Measurements from ENCODE around the gene FIP1L1. TPM values are rescaled to one million over a fixed set of nuclear protein-coding genes. Genes with fewer than 3 reads are reported as not detected.

The FIP1L1 gene
- total RNA-seq, 1 experiment from 2014 or later: 95.0 TPM

DNA sequence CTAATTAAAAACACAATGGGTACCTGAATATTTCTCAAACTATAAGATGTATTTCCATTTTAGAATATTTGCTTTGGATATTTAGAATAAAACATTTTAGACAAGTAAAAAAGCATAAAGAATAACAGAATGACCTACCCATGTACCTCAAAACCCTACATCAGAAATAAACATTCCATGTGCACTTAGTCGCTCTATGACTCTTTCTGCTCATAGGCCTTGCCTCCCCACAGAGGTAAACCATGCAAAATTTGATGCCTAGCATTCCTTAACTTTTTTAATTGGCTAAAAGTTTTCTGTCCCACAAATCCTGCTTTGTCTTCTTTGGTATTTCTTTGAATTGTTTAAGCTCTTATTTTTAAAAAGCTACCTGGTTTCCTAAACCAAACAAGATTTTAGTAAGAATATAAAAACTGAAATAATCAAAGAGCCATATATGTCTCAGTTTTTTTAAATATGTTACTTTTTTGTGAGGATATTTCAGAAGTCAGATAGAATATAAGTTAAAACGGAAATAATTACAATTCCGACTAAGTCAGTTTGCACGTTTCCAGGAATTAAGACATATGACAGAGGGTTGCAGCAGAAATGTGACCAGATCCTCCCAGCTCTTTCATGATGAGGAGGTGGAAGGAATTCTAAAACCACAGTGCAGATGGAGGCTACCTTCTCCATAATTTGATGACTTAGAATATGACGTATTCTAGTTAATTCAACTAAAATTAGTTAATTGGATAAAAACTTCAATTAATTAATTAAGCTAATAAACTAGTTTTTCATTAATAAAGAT lies 102.5 kb downstream of the FIP1L1 start:
- no peaks in the 10 kb centered on the region for H3K79me2 ChIP-seq (ENCODE audit: low read length)
- H3K9me3 ChIP-seq (ENCODE audit: low read length): no peaks in the 10 kb centered on the region
- no peak overlapping the region for H3K4me2 ChIP-seq (ENCODE audit: low read depth, low read length, poor library complexity, severe bottlenecking)
- no peak overlapping the region for H3K27ac ChIP-seq (ENCODE audit: low read length)
- no peak overlapping the region for H3K4me3 ChIP-seq (ENCODE audit: low read length)
- no peak overlapping the region for H2AFZ ChIP-seq (ENCODE audit: low read length)
- H3K4me1 ChIP-seq (ENCODE audit: low read length): no peaks in the 10 kb centered on the region
- DNase-seq: no peak
- no peaks in the 10 kb centered on the region for H3K9me2 ChIP-seq (replicated peaks; ENCODE audit: insufficient read depth, low read length)
- no peaks in the 10 kb centered on the region for H3K36me3 ChIP-seq (ENCODE audit: insufficient read depth, low read length)
- no peaks in the 10 kb centered on the region for H3K27me3 ChIP-seq (ENCODE audit: low read length)
- H4K20me1 ChIP-seq (ENCODE audit: insufficient read depth, low read depth, low read length): no peaks in the 10 kb centered on the region
- H3K9ac ChIP-seq (ENCODE audit: low read length): no peak overlapping the region

DNA sequence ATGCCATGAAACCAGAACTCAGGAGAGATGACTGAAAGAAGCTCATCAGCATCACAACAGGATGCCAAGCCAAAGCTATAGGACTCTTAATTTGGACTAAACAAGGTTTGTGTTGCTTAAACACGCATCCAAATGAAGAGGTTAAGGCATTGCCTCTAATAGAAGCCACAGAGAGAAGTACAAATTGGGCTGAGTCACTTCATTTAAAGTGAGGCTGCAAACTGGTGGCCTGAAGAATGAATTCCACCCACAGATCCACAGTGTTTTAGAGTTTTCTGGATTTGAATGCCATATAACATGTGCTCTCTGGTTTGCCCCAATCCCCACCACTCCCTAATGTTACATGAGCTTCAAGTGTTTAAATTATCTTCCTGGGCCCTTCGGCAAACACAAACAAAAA lies 103.5 kb downstream of the FIP1L1 start:
- Histone ChIP-seq H3K4me1 (ENCODE audit: low read length) (no peaks in the 10 kb centered on the region), H3K9me2 (replicated peaks; ENCODE audit: insufficient read depth, low read length) (no peaks in the 10 kb centered on the region), H3K27me3 (ENCODE audit: low read length) (no peaks in the 10 kb centered on the region), H3K79me2 (ENCODE audit: low read length) (no peaks in the 10 kb centered on the region), H3K9ac (ENCODE audit: low read length) (no peak overlapping the region), H3K9me3 (ENCODE audit: low read length) (no peaks in the 10 kb centered on the region), H3K4me3 (ENCODE audit: low read length) (no peak overlapping the region), H3K27ac (ENCODE audit: low read length) (no peak overlapping the region), H4K20me1 (ENCODE audit: insufficient read depth, low read depth, low read length) (no peaks in the 10 kb centered on the region), H3K36me3 (ENCODE audit: insufficient read depth, low read length) (no peaks in the 10 kb centered on the region), H3K4me2 (ENCODE audit: low read depth, low read length, poor library complexity, severe bottlenecking) (no peak overlapping the region), H2AFZ (ENCODE audit: low read length) (no peak overlapping the region)
- DNase-seq: no peak

DNA sequence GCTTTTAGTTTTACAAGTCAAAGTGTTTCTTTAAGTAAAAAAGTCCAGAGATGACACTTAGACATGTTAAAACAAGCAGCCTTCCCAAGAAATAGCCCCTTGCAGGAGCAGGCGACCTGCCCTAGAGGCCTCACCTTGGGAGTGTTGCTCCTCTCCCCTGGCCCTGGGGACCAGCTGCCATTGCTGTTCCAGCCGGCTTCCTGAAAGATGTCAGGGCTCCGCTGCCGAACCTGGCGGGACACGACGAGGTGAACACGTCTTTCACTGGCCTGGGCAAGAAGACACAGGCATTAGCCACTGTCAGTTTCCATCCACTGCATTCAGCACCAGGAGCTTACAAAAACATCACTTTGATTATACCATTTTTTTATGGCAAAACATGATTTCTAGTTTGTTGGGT lies 104.1 kb downstream of the FIP1L1 start:
- H3K27me3 ChIP-seq (ENCODE audit: low read length): no peaks in the 10 kb centered on the region
- H3K4me3 ChIP-seq (ENCODE audit: low read length): no peak overlapping the region
- no peaks in the 10 kb centered on the region for H3K36me3 ChIP-seq (ENCODE audit: insufficient read depth, low read length)
- H2AFZ ChIP-seq (ENCODE audit: low read length): no peak overlapping the region
- H3K9me2 ChIP-seq (replicated peaks; ENCODE audit: insufficient read depth, low read length): no peaks in the 10 kb centered on the region
- no peak for DNase-seq
- H3K79me2 ChIP-seq (ENCODE audit: low read length): no peaks in the 10 kb centered on the region
- H3K9ac ChIP-seq (ENCODE audit: low read length): no peak overlapping the region
- no peaks in the 10 kb centered on the region for H3K9me3 ChIP-seq (ENCODE audit: low read length)
- H3K27ac ChIP-seq (ENCODE audit: low read length): no peak overlapping the region
- H3K4me1 ChIP-seq (ENCODE audit: low read length): no peaks in the 10 kb centered on the region
- no peaks in the 10 kb centered on the region for H4K20me1 ChIP-seq (ENCODE audit: insufficient read depth, low read depth, low read length)
- no peak overlapping the region for H3K4me2 ChIP-seq (ENCODE audit: low read depth, low read length, poor library complexity, severe bottlenecking)

DNA sequence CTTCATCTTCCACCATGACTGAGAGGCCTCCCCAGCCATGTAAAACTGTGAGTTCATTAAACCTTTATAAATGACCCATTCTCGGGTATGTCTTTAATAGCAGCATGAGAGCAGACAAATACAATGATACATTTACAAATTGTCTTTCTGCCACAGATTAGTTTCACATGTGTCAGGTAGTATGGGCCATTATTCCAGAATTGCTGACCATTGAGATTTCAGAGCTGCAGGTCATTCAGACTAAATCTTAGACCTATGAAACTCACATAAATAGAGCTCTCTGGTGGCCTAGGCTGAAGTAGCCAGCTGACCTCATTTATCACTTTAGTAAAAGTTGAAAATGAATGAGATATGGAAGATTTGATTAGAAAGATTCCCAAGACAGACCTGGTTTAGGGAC lies 105.8 kb downstream of the FIP1L1 start:
- H3K4me1 ChIP-seq (ENCODE audit: low read length): no peaks in the 10 kb centered on the region
- no peaks in the 10 kb centered on the region for H3K9me3 ChIP-seq (ENCODE audit: low read length)
- no peaks in the 10 kb centered on the region for H3K27me3 ChIP-seq (ENCODE audit: low read length)

DNA sequence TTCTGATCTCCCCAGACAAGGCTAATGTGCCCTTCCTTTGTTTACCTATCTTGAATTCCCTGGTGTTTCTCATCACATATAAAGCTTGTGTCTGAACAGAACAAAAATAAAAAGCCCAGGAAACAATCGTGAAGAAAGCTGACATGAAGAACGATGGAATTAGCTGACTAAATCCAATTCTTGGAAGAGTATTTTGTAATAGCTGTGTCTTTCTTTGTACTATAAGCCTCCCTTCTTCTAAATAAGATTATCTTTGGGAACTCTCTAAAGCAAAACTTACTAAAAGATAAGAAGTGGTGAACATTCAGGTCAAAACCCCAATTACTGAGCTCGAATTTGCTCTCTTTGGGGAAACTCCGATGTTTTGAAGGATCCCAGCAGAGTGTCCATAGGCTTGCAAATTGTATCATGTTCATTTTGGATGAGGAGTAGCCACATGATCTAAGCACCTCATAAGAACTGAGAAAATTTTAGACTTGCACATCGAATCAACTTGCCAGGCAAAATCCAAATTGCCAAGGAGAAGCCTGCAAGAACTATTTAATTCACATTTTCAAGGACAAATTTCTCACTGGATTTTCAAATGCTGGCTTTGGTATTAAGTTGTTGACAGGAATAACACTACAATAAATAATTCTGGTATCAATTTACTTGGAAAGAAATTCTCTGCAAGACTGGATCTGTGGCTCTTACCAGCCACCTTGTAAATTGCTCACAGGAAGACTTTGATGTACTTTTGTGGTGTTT lies 107.6 kb downstream of the FIP1L1 start:
- H3K27ac ChIP-seq (ENCODE audit: low read length): no peak overlapping the region
- no peak overlapping the region for H2AFZ ChIP-seq (ENCODE audit: low read length)
- no peaks in the 10 kb centered on the region for H3K4me1 ChIP-seq (ENCODE audit: low read length)
- H3K36me3 ChIP-seq (ENCODE audit: insufficient read depth, low read length): no peaks in the 10 kb centered on the region
- H3K4me3 ChIP-seq (ENCODE audit: low read length): no peak overlapping the region
- H4K20me1 ChIP-seq (ENCODE audit: insufficient read depth, low read depth, low read length): no peaks in the 10 kb centered on the region
- no peaks in the 10 kb centered on the region for H3K9me3 ChIP-seq (ENCODE audit: low read length)
- H3K9me2 ChIP-seq (replicated peaks; ENCODE audit: insufficient read depth, low read length): no peaks in the 10 kb centered on the region
- no peak overlapping the region for H3K9ac ChIP-seq (ENCODE audit: low read length)
- no peak overlapping the region for H3K4me2 ChIP-seq (ENCODE audit: low read depth, low read length, poor library complexity, severe bottlenecking)
- no peak for DNase-seq
- no peaks in the 10 kb centered on the region for H3K27me3 ChIP-seq (ENCODE audit: low read length)
- H3K79me2 ChIP-seq (ENCODE audit: low read length): no peaks in the 10 kb centered on the region

More for the DNA sequence above, 105.8 kb downstream of the FIP1L1 start:
- Histone ChIP-seq H3K9me2 (replicated peaks; ENCODE audit: insufficient read depth, low read length) (no peaks in the 10 kb centered on the region), H4K20me1 (ENCODE audit: insufficient read depth, low read depth, low read length) (no peaks in the 10 kb centered on the region), H3K79me2 (ENCODE audit: low read length) (no peaks in the 10 kb centered on the region), H3K4me3 (ENCODE audit: low read length) (no peak overlapping the region), H3K9ac (ENCODE audit: low read length) (no peak overlapping the region), H3K36me3 (ENCODE audit: insufficient read depth, low read length) (no peaks in the 10 kb centered on the region), H2AFZ (ENCODE audit: low read length) (no peak overlapping the region), H3K4me2 (ENCODE audit: low read depth, low read length, poor library complexity, severe bottlenecking) (no peak overlapping the region), H3K27ac (ENCODE audit: low read length) (no peak overlapping the region)
- no peak for DNase-seq

DNA sequence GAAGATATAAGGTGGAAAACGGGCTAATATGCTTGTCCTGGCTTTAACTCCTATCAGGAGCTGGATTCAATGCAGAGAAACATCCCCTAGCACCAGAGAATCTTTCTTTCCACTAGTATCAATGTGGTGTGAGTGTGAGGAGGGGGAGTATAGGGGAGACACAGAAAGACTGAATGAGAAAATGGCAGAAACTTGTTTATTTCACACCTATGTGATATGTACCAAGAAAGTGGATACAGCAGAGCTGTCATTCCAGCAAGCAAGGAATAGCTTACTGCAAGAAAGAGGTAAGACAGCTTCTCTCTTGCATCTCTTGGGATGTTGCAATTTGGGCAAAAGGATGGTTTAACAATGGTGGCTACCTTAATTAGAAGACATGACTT lies 108.2 kb downstream of the FIP1L1 start:
- H4K20me1 ChIP-seq (ENCODE audit: insufficient read depth, low read depth, low read length): no peaks in the 10 kb centered on the region
- H3K4me3 ChIP-seq (ENCODE audit: low read length): no peak overlapping the region
- no peaks in the 10 kb centered on the region for H3K9me2 ChIP-seq (replicated peaks; ENCODE audit: insufficient read depth, low read length)
- H3K79me2 ChIP-seq (ENCODE audit: low read length): no peaks in the 10 kb centered on the region
- H3K4me1 ChIP-seq (ENCODE audit: low read length): no peaks in the 10 kb centered on the region
- H3K27me3 ChIP-seq (ENCODE audit: low read length): no peaks in the 10 kb centered on the region
- H3K9me3 ChIP-seq (ENCODE audit: low read length): no peaks in the 10 kb centered on the region
- H3K4me2 ChIP-seq (ENCODE audit: low read depth, low read length, poor library complexity, severe bottlenecking): no peak overlapping the region
- H3K36me3 ChIP-seq (ENCODE audit: insufficient read depth, low read length): no peaks in the 10 kb centered on the region
- no peak overlapping the region for H3K9ac ChIP-seq (ENCODE audit: low read length)
- H2AFZ ChIP-seq (ENCODE audit: low read length): no peak overlapping the region
- no peak for DNase-seq
- H3K27ac ChIP-seq (ENCODE audit: low read length): no peak overlapping the region

DNA sequence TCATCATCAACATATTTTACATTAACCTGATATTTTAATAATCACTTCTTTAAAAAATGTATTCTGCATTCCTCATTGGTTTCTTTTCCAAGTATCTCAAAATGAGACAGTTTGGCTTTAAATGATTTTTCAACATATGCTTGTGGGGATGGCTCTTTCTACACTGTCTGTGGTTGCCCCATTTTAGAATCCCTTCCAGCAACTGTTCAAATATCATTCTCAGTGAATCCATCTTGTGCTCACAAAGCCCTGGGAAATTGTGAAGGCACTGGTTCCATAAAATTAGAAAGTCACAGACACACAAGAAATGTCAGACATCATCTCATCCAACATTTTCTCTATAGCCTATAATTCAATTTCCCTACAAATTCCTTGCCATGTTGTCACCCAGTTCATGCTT lies 110.3 kb downstream of the FIP1L1 start:
- DNase-seq: no peak
- Histone ChIP-seq H3K36me3 (ENCODE audit: insufficient read depth, low read length) (no peaks in the 10 kb centered on the region), H3K4me3 (ENCODE audit: low read length) (no peak overlapping the region), H3K79me2 (ENCODE audit: low read length) (no peaks in the 10 kb centered on the region), H3K4me1 (ENCODE audit: low read length) (no peaks in the 10 kb centered on the region), H4K20me1 (ENCODE audit: insufficient read depth, low read depth, low read length) (no peaks in the 10 kb centered on the region), H3K27ac (ENCODE audit: low read length) (no peak overlapping the region), H2AFZ (ENCODE audit: low read length) (no peak overlapping the region), H3K27me3 (ENCODE audit: low read length) (no peaks in the 10 kb centered on the region), H3K9me3 (ENCODE audit: low read length) (no peaks in the 10 kb centered on the region), H3K9ac (ENCODE audit: low read length) (no peak overlapping the region), H3K4me2 (ENCODE audit: low read depth, low read length, poor library complexity, severe bottlenecking) (no peak overlapping the region), H3K9me2 (replicated peaks; ENCODE audit: insufficient read depth, low read length) (no peaks in the 10 kb centered on the region)

DNA sequence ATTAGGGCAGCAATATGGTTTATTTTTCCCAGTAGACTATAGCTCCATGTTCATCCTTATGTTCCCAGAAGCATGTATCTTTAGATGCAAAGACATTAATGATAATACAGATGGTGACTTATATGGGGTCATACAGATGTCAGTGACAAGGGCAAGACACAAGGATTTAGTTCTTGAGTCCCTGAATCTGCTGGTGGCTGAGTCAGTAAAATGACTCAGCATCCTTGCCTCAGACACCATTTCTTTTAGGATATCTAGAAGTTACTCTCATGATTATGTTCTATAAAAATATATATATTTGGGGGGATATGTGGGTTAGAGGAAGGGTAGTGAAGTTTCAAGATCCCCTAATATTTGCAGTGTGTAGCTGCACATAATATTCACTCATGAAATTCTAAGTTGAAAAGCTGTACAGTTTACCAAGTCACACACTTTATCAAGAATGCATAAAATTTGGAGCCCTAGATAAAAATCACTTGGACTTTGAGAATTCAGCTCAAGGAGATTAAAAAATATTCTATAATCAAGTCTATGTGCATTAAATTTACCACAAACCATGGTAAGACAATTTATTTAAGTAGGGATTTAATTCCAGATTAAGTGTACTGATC lies 111.9 kb downstream of the FIP1L1 start:
- H4K20me1 ChIP-seq (ENCODE audit: insufficient read depth, low read depth, low read length): no peaks in the 10 kb centered on the region
- H3K9me2 ChIP-seq (replicated peaks; ENCODE audit: insufficient read depth, low read length): no peaks in the 10 kb centered on the region
- no peak overlapping the region for H3K4me2 ChIP-seq (ENCODE audit: low read depth, low read length, poor library complexity, severe bottlenecking)
- H3K79me2 ChIP-seq (ENCODE audit: low read length): no peaks in the 10 kb centered on the region
- no peak overlapping the region for H3K27ac ChIP-seq (ENCODE audit: low read length)
- H3K9me3 ChIP-seq (ENCODE audit: low read length): no peaks in the 10 kb centered on the region
- H3K4me3 ChIP-seq (ENCODE audit: low read length): no peak overlapping the region
- no peak for DNase-seq
- H3K9ac ChIP-seq (ENCODE audit: low read length): no peak overlapping the region
- H2AFZ ChIP-seq (ENCODE audit: low read length): no peak overlapping the region
- H3K36me3 ChIP-seq (ENCODE audit: insufficient read depth, low read length): no peaks in the 10 kb centered on the region
- H3K4me1 ChIP-seq (ENCODE audit: low read length): no peaks in the 10 kb centered on the region
- H3K27me3 ChIP-seq (ENCODE audit: low read length): no peaks in the 10 kb centered on the region
